GM10248 (cell line): ENCODE results near the gene LINC00305.

Experiments used
- CTCF ChIA-PET: fragments of 300-600 bp; sonication (Branson Sonifier 250); formaldehyde crosslinking; extraction: SDS; loops from one replicate; lab custom pipeline; 2021; ENCODE audit warnings: antibody characterized with exemption; lab: Yijun Ruan, JAX
- POLR2A ChIA-PET: fragments of 350-650 bp; sonication (Branson Sonifier 250); formaldehyde crosslinking; extraction: SDS; loops from one replicate; lab custom pipeline; 2020; ENCODE audit warnings: antibody characterized with exemption; lab: Yijun Ruan, JAX
- DNase-seq: peaks from one replicate; pipeline ENCODE4 v3.0.0; 2012; ENCODE audit errors: extremely low spot score
- TF ChIP-seq, protein P1 (sequence below): IDR thresholded peaks from 2 replicates; pipeline ENCODE4 v1.5.1; 2012; ENCODE audit warnings: mild to moderate bottlenecking, low read depth; ENCODE audit errors: extremely low read depth, missing control alignments, control extremely low read depth

The LINC00305 gene

DNA sequence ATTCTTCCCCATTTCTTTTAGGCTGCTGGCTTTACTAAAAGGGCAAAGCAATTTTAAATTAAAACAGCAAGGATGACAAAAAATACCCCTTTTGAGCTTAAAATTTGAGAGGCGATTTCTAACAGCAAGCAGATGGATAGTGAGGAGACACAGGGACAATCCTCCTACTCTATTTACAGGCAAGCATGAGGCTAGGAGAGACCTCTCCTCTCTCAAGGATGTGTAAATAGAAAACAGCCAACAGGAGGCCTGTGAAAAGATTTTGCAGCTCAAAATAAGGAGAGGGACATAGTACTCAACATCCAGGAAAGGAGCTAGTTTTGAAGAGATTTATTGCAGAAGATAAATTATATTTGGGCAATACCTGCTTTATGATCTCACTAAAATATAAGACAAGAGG, 53.8 kb downstream of the LINC00305 start:
- CTCF ChIA-PET = interaction anchor here (0.9 to 1.7 kb wide), 6 partner anchors 9 to 318 kb away, joined by 3 to 4 read pairs (median 3); no protein-coding TSS in a partner anchor
- DNase-seq = no peak
- TF ChIP-seq, protein P1, sequence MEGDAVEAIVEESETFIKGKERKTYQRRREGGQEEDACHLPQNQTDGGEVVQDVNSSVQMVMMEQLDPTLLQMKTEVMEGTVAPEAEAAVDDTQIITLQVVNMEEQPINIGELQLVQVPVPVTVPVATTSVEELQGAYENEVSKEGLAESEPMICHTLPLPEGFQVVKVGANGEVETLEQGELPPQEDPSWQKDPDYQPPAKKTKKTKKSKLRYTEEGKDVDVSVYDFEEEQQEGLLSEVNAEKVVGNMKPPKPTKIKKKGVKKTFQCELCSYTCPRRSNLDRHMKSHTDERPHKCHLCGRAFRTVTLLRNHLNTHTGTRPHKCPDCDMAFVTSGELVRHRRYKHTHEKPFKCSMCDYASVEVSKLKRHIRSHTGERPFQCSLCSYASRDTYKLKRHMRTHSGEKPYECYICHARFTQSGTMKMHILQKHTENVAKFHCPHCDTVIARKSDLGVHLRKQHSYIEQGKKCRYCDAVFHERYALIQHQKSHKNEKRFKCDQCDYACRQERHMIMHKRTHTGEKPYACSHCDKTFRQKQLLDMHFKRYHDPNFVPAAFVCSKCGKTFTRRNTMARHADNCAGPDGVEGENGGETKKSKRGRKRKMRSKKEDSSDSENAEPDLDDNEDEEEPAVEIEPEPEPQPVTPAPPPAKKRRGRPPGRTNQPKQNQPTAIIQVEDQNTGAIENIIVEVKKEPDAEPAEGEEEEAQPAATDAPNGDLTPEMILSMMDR = no peak
- POLR2A ChIA-PET = no interaction called here

DNA sequence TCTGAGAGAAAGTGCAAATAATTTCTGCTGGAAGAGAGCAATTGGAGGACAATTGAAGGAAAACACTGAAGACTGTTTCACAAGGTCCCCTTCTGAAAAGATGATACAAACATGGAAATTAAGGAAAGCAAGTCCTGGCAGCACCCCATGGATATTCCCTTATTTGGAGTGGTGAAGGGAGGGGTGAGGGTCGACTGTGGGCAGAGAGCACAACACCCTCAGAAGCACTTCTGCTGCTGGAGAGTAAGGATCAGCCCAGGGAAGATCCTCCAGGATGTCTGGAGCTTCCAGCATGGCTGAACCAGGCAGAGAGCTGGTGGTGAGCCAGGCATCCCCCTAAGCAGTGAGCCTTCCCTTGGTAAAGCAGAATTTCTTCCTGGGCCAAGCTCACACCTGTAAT, 54.7 kb downstream of the LINC00305 start:
- TF ChIP-seq, protein P1 = no peak
- DNase-seq = no peak
- CTCF ChIA-PET = interaction anchor here (0.9 to 1.7 kb wide), 4 partner anchors 8 to 60 kb away, joined by 3 to 5 read pairs (median 3); no protein-coding TSS in a partner anchor
- POLR2A ChIA-PET = no interaction called here

DNA sequence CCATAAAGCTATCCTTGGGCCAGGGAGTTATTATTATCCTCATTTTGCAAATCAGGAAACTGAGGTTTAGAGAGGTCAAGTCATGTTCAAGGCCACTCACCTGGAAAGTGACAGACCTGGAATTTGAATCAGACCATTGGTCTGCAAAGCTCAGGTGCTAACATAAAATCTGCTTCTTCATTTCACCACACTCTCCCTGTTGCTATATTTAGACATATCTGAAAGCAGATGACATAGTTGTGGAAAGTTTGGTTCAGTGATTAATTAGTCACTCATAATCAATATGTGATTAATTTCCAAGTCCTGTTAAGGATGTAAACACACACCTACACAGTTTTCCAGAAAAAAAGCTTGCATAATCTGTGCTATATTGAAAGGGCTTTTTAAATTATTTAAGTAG, 57.4 kb downstream of the LINC00305 start:
- no peak for DNase-seq
- CTCF ChIA-PET = interaction anchor here (0.9 to 1.3 kb wide), 3 partner anchors 15 to 318 kb away, joined by 3 to 4 read pairs (median 3); no protein-coding TSS in a partner anchor
- TF ChIP-seq, protein P1 = no peak
- POLR2A ChIA-PET = no interaction called here

DNA sequence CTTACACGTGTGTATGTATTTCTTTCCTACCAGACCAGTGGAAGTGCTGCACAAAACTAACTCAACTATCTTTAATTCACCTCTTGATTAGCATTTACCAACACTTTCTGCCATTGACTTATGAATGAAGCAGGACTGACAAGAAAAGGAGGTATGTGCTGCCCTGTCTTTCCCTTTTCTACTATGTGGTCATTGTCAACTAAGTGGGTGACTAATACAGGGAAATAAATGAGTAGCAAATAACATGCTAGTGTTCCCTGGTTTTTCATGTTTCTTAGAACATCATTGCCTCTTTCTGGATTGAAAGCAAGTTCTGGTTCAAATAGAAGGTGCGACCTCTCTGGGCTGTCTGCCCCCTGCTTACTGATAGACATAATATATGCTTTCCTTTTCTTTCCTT, 58.0 kb downstream of the LINC00305 start:
- CTCF ChIA-PET = interaction anchor here (0.9 to 1.4 kb wide), 6 partner anchors 9 to 318 kb away, joined by 3 to 5 read pairs (median 4); no protein-coding TSS in a partner anchor
- no peak for DNase-seq
- TF ChIP-seq, protein P1 = no peak

DNA sequence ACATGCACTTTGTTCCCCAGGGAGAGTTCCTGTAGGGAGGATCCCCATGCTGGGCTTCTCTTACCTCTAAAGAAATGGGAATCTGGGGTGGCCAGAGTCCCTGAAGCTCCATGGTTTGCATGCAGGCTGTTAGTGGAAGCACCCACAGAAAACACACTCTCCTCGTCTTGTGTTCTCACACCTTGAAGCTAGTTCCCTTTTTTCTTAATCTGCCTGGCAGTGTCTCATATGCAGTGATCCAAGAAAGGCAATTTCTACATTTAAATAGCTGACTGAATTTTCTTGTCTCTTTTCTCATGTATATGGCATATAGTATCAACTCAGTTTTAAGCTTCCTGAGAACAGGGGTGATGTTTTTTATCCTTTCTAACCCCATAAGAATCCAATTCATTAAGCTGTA, 65.0 kb downstream of the LINC00305 start:
- TF ChIP-seq, protein P1 = no peak
- no peak for DNase-seq
- CTCF ChIA-PET = interaction anchor here (1.2 to 1.3 kb wide), 2 partner anchors 12 to 47 kb away, joined by 3 read pairs; no protein-coding TSS in a partner anchor
- POLR2A ChIA-PET = no interaction called here

More for the DNA sequence above, 58.0 kb downstream of the LINC00305 start:
- POLR2A ChIA-PET = no interaction called here

DNA sequence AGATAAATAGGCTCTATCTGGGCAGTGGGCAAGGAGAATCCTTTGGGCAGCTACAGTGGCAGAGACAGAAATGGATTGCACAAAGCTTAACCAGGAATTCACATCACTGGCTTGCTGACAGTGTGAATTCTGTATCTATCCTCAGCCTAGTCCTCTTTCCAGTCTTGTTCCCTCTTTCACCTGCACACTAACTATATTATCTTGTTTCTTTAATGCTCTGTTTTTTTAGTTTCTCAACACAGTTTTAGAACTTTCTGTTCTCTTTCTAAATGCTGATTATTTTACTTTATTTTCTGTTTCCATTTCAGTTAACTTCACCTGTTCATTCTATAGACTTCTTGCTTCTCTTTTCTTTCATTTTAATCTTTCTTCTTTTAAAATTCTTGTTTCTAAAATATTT, 66.4 kb downstream of the LINC00305 start:
- POLR2A ChIA-PET = no interaction called here
- TF ChIP-seq, protein P1 = no peak
- CTCF ChIA-PET = interaction anchor here (1.0 to 1.3 kb wide), 2 partner anchors 10 to 12 kb away, joined by 3 read pairs; no protein-coding TSS in a partner anchor

More for the DNA sequence above, 66.4 kb downstream of the LINC00305 start:
- DNase-seq = no peak
